Effector CD4-positive, alpha-beta T cell (primary cell): ENCODE measurements around the gene CXCL10.
"Not testable (repeated sequence)": the region's sequence is repeated elsewhere in the genome, so short reads cannot be mapped to it uniquely, and the experiment has no call there.

ENCODE experiments used
- DNase-seq: peaks from one replicate; pipeline ENCODE4 v3.0.0-alpha.2; 2020

Gene CXCL10

DNA sequence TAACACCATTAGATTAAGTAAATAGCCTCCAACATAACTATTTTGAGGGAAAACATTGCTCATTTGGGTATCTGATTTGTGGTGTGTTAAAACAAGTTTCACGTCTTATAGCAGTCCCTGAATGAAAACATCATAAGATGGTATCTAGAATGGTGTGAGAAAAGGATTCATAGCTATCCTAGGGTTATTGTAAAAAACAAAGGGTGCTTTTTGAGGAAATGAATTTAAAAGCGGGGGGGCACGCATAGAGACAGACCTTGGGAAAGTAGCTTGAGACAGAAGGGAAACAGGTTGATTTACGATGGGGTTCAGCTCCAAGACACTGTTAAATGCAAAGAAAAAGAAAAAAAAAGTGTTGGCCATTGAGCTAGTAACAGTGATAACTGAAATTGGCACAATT lies 768 bp upstream of the CXCL10 start:
- DNase-seq: no peak

DNA sequence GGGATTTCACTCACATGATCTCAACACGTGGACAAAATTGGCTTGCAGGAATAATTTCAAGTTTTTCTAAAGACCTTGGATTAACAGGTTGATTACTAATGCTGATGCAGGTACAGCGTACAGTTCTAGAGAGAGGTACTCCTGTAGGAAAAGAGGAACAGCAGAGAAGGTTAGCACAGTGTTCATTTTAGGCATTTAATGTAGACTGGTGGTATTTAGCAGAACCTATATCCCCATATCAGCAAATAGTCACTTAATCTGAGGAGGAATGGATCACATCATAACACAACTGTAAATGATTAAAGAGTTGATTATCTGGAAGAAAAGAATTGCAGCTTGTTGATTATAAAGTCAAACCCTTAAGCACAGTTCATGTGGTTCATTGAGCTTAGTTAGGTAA lies 620 bp downstream of the CXCL10 start:
- DNase-seq: no peak

DNA sequence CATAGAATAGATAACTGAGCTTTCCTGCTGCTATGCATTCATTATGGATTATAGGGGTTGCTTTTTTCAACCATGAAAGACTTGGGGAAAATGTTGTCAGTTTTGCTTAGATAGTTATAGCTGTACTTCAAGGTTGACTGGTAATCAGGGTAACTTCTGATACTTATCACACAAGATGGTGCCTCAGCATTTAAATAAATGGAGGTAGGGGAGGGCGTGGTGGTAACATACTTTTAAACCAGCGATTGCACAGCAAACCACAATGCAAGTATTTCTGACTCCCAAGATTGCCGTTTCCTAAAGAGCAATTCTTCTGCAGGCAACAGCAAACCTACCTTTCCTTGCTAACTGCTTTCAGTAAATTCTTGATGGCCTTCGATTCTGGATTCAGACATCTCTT lies 1.3 kb downstream of the CXCL10 start:
- DNase-seq: no peak

DNA sequence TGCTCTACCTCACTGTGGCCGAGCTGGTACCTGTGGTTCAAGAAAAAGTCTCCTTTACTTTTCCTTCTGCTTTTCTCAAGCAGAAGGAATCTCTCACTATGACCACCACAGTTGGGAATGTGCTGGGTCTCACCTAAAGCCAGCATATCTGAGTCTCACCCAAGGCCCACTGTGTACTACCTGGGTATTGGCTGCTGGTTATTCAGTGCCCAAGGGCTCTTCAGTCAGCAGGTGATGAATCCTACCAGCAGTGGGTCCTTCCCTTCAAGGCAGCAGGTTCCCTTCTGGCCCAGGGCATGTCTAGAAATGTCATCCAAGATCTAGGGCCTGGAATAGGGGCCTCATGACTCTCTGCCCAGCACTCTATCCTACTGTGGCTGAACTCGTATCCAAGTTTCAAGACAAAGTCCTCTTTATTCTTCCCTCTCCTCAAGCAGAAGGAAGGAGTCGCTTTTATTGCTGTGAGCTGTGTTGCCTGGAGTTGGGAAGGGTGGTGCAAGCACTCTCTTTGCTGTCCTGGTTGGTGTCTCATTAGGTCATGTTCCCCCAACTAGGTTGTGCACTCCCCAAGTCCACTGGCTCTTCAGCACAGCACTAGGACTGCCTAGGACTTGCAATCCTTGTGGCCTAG lies 6.1 kb downstream of the CXCL10 start:
- DNase-seq: no peak

DNA sequence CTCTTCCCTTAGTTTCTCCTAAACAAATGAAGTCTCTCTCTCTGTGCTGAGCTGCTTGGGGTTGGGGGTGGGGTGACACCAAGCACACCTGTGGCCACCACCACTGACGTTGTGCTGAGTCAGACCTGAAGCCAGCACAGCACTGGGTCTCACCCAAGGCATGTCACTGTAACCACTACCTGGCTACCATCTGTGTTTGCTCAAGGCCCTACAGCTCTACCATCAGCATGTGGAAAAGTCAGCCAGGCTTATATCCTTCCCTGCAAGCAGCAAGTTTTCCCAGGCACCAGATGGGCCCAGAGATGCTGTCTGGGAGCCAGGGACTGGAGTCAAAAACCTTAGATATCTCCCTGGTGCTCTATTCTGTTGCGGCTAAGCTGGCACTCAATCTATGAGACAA lies 6.9 kb downstream of the CXCL10 start:
- DNase-seq: no peak

DNA sequence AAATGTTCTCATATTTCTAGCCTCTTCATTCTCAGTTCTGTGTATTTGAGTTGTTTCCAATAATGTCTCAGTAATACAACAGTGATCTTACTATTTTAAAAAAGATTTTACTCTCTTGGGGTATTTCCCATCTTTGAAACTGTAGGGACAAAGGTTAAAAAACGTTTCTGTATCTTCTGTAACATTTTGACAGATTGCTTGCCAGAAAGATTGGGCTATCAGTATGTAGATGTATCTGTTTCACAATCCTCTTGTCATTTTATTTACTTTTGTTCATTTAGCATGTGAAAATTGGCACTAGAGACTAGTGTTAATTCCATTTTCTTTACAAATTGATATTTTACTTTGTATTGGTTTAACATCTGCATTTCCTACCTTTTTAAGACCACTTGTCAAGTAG lies 9.8 kb downstream of the CXCL10 start:
- no peak for DNase-seq

DNA sequence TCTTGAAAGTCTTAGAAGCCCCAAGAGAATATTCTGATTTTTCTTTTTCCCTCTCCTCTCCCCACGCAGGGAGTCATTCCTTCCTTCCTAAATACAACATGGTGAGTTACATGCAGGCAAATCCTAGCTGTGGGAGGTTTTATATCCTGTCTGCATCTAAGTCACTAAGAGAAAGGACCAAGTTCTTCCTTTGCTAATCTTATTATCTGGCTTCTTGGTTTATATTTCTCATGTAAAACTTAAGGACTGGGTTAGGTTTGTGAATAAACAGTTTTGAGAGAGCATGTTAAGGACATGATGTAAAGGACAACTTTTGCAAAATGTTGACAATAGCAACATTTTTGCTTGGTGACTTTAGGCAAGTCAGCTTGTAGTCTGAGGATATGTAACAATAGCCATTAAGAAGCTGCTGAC lies 10.9 kb downstream of the CXCL10 start:
- DNase-seq: no peak

DNA sequence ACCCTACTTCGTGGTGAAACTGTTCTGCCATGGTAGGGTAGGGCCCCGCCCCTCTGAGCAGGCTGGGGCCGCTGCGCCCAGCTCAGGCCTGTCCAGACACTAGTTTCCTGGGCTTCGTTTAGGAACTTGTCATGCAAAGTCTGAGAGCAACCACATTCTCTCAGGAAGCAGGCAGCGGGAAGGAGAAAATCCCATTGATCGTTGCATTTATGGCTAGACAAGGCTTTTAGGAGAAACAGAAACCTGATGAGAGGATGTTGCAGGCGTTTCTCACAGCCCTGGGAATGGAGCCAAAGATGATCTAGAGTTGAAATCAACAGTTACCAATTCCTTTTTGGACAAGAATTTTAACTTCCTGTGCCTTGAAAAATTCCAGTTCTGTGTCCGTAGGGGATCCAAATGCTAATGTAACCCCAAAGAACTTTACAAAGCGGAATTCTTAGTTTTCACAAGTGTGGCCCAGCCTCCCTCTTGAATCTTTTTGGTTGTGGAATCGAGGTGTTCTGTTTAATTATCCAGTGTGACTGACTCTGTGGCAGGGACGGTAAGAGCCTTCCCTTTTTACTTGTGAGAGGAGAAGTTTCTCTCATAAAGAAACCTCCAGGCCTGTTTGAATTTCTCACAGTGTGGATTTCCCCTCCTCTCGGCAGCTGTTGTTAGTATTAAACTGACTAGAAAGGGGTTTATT lies 11.5 kb downstream of the CXCL10 start:
- no peak for DNase-seq

DNA sequence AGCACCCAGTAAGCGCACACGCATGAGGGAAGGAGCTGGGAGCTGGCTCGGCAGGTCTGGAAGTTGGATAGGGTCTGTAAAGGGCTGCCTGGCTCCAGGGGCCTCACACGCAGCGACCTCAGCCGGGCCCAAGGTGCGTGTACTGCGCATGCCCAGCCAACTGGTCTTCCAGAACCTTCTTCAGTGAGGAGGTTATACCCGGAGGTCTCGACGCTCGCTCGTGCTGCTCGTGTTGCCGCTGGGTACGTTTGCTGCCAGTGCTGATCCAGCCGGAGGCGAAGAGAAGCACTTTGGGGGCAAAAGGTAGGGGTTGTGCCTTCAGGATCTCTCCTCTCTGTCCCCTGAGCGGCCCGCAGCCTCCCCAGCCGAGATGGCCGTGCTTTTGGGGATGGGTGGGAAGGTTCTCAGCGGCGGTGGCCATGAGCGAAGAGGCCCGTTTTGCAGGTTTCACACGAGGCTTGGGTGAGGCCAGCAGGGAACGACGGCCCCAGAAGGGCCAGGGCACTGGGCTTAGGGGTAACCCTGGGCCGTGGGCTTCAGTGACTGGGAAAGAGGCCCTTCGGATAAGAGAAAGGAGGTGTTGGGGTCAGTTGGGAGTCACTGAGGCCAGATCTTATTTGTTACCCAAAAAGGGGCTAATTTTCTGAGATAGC lies 12.2 kb downstream of the CXCL10 start:
- DNase-seq: no peak

DNA sequence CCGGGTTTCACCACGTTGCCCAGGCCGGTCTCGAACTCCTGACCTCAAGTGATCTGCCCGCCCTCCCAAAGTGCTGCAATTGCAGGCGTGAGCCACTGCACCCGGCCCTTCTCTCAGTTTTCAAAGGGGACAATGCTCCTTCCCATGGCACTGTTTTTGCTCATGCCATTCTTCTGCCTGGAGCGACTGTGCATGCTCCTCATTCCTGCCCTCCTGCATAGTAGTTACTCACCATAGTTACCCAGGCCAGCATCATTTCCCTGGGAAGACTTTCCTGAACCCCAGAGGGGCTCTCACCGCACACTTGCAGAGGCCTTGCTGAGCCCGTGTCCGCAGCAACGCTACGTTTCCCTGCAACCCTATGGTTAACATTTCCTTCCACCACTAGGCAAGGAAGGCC lies 12.7 kb downstream of the CXCL10 start:
- DNase-seq: no peak

DNA sequence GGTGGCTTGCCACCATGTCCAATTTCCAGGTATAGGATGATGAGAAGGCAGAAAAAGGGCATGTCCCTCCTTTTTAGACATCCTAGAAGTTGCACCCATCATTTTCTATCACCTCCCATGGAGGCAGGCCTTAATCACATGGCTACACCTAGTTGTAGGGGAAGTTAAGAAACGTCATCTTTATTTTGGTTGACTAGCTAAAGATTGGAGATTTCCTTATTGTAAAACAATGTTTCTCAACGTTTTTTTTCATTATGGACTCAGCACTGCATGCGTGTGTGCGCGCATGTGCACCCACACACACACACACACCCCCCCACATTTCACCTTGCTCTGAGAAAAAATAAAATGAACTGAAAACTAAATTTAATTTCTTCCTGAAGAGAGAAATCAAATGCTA lies 14.0 kb downstream of the CXCL10 start:
- no peak for DNase-seq

DNA sequence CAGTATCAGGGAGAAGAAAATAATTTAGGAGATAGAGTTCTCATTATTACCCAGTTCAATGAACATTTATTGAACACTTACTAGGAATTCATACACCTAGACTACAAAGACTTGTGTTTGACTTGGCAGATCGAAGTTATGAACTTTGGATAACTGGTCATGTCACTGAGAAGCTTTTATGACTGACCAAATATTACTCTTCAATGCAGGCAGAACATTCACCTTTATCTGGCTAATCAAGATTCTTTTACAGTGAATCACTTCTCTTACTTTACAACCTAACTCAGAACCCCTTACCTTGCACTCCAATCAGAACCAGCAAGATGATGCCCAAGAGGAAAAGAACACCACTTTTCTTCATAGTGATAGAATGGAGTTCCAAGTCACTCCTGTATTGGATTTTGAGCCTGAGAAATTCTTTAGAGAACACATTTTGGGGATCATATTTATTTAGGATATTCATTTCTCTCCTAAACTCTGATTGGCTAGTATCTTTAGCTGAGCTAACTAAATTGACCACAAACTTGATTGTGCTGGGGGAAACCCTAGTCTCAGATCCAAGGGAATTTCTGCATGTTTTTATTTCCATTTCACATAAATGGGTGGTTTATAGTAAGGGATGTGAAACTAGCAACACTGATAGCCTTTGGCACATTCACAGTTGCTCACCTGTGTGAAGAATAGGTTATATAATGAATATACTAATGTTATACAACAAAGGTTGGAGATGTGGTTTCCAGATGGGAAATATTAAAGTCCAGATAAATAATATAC lies 16.0 kb downstream of the CXCL10 start, which contains the start of gene CXCL9:
TSS of gene CXCL9 (minus strand) at position 421 of the 774 bp plus-strand sequence. CDS start at position 361, 60 bp downstream.
- no peak for DNase-seq

DNA sequence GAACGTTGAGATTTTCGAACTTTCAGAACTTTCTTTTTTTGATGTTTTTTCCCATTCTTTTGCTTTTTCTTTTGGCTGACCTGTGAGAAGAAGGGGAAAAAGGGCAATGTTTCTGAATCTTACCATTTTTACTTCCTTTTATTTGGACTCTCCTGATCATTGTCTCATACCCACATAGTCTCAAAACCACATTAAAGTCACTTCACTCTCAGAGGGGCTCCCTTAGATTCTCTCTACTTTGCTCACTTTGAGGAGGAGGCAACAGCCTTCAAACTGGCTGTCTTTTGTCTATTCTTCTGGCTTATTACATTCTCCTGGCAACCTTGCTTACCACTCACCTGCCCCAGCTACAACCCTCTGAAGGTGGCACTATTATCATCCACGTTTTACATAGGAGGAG lies 19.7 kb downstream of the CXCL10 start:
- no peak for DNase-seq

DNA sequence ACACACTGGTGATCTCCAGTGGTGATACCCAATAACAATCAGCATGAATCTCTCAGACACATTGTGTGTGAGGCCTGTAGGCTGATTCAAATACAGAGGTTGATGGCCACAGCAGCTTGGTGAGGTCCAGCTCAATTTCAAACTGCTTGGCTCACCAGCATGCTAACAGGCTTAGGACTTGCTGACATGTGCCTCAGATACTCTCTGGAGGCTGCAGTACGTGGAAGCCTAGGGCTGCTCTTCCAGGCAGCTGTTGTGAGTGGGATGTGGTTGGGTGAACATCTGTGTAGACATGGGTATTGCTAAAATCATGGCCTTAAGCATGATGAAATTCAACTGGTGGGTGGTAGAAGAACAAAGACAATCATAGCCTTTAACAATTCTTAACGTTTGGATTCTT lies 20.3 kb downstream of the CXCL10 start:
- DNase-seq: no peak

DNA sequence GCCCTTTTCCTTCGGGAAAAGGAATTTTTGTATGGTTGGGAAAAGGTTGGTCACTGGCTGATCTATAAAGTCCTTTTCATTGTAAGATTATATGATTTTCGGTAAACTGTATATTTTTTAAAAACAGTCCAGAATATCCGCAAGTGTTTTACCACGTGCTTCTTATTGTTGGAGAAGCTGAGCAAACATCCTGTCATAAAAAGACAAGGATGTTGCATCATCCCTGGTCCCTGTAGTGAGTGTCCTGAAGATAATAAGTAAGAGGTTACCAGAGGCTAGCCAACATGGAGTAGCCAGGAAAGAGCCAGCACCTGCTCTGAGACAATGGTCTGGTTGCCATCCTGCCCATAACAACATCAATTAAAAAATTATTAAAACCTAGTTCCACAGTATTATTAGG lies 21.1 kb downstream of the CXCL10 start:
- no peak for DNase-seq

DNA sequence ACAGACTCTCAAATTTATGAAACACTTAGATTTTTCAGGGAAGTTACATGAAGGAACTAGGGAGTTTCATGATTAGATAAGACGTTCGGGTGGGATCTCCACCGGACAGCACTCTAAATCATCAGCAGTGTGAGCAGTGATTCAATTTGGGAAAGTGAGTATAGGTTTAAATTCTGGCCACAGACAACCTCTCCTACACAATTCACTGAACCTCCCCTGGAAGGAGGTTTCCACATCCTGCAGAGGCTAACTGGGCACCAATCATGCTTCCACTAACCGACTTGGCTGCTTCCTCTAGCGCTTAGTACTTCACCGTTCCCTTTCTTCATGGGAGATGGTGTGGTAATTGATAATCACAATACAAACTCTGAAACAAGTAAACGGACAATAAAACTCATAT lies 21.6 kb downstream of the CXCL10 start:
- no peak for DNase-seq

DNA sequence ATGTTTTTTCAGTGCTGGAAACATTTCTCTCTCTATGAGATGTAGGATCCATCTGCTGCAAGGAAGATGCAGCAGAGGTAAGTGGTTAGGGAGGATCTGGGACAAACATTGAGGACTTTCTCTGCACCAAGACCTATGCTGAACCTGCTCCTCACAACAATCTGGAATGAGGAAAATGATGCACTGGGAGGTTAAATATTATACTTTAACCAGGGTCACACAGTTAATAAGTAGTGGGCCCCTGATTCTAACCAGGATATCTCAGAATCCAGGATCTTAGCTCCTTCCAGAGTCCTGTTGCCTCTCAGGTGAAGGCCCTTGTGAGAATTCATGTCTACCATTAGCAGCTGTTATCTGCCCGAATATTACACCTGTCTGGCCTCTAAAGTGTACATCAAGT lies 23.0 kb downstream of the CXCL10 start:
- no peak for DNase-seq

DNA sequence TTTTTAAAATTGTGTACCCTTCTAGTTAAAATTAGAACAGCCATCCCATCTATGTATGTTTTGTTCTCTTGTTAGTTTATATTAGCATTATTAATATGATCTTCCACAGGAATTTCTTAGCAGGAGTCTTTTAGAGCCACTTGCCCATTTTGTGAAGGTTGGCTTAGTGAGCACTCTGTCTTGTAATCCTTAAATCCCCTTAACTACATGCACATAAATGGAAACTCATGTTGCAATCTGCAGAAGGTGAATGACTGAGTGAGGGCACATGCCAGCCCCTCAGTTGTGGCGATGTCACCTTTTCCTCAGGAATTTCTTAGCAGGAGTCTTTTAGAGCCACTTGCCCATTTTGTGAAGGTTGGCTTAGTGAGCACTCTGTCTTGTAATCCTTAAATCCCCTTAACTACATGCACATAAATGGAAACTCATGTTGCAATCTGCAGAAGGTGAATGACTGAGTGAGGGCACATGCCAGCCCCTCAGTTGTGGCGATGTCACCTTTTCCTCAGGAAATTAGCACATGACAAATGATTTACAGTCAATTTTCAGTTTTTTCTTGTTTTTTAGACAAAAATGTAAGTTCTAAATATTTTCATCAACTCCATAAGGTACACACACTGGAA lies 24.7 kb downstream of the CXCL10 start:
- DNase-seq: not testable (repeated sequence)

DNA sequence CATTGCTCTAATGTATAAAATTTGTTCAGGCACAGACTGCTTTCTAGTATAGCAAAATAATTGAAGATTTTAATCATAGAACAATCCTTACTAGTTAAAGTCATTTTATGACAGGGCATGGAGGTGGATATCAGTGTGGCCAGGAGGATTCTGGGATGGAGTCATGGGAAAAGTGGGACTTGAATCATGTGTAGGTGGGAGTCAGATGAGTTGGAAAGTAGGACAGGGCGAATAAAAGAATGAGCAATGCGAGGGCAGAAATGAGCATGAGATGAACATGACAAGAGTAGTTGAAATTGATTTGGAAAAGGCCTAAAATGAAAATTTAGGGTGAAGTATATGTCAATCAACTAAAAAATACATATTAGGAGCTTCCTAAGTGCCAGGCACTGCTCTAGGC lies 25.4 kb downstream of the CXCL10 start:
- DNase-seq: no peak

DNA sequence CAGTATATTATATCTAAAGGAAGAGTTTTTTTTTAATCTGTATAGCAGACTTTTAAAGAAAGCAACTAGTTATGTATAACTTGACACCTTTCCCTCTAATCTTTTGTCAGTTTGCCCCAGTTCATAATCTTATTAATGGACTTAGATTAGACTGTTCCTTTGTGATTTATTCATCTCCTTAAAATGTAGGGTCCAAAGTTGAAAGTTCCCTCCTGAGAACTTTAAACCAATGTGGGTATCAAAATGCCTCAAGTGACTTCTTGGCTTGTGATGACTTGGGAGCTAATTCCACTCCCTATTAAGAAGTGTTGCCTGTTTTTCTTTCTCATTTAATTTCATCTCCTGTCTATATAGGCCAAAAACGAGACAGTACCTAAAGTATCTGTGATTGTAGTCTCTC lies 26.2 kb downstream of the CXCL10 start:
- no peak for DNase-seq

DNA sequence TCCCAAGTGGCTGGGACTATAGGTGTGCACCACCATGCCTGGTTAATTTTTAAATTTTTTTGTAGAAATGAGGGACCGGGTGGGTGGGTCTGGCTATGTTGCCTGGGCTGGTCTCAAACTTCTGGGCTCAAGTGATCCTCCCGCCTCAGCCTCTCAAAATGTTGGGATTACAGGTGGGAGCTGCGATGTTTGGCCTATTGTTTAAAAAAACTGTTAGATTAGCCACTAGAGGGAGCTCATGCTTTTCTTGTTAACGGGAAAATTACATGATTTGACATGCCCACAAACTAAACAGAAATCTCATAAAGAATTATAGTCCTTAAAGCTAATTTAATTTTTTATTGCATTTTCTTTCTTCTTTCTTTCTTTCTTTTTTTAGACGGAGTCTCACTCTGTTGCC lies 27.6 kb downstream of the CXCL10 start:
- DNase-seq: no peak

DNA sequence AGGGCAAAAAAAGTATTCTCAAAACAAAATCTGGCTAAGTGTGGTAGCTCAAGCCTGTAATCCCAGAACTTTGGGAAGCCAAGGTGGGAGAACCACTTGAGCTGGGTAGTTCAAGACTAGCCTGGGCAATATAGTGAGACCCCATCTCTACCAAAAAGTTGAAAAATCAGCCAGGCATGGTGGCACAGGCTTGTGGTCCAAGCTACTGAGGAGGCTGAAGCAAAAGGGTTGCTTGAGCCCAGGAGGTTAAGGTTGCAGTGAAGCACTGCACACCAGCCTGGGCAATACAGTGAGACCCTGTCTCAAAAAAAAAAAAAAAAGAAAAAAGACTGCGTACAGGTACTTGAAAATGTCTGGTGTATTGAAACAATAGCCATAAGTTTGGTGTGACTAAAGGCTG lies 30.8 kb downstream of the CXCL10 start:
- no peak for DNase-seq
